Loucy (cell line): ENCODE results near the gene CRTC1.

Experiments
- H2AFZ ChIP-seq: fragments of 200-600 bp; sonication (generic); 2 replicates; pipeline ENCODE4 v1.6.0; 2016; ENCODE audit warnings: antibody characterized with exemption, mild to moderate bottlenecking, low read length, moderate library complexity
- H3F3A ChIP-seq: fragments of 200-600 bp; 2 replicates; pipeline ENCODE4 v1.6.0; 2016; ENCODE audit warnings: antibody characterized with exemption, low read depth, mild to moderate bottlenecking
- H3K27me3 ChIP-seq: fragments of 200-600 bp; sonication (generic); 2 replicates; pipeline ENCODE4 v1.6.1; 2014; ENCODE audit warnings: low read length, mild to moderate bottlenecking; ENCODE audit not compliant: insufficient read depth, poor library complexity, severe bottlenecking
- H3K36me3 ChIP-seq: fragments of 200-600 bp; sonication (generic); 2 replicates; pipeline ENCODE4 v1.6.1; 2016; ENCODE audit warnings: low read length; ENCODE audit not compliant: insufficient read depth
- H3K4me1 ChIP-seq: fragments of 200-600 bp; sonication (generic); 2 replicates; pipeline ENCODE4 v1.5.1; 2014; ENCODE audit warnings: low read length, mild to moderate bottlenecking; ENCODE audit not compliant: insufficient read depth, poor library complexity, severe bottlenecking
- H3K4me2 ChIP-seq: fragments of 200-600 bp; sonication (generic); 2 replicates; pipeline ENCODE4 v1.6.0; 2014; ENCODE audit warnings: antibody characterized with exemption, low read length, low read depth, mild to moderate bottlenecking; ENCODE audit not compliant: poor library complexity, severe bottlenecking
- H3K4me3 ChIP-seq: fragments of 200-600 bp; sonication (generic); 2 replicates; pipeline ENCODE4 v1.5.1; 2014; ENCODE audit warnings: low read length, mild to moderate bottlenecking, mixed read lengths; ENCODE audit not compliant: poor library complexity, severe bottlenecking
- H3K79me2 ChIP-seq: fragments of 200-600 bp; sonication (generic); 2 replicates; pipeline ENCODE4 v1.6.1; 2014; ENCODE audit warnings: low read length; ENCODE audit not compliant: insufficient read depth
- H3K9ac ChIP-seq: fragments of 200-600 bp; sonication (generic); 2 replicates; pipeline ENCODE4 v1.6.0; 2014; ENCODE audit warnings: mild to moderate bottlenecking, low read depth, low read length, moderate library complexity; ENCODE audit not compliant: poor library complexity, severe bottlenecking
- H3K9me2 ChIP-seq: fragments of 200-600 bp; sonication (generic); replicated peaks from 2 replicates; pipeline ENCODE4 v1.6.1; 2016; ENCODE audit warnings: low read depth, low read length, mixed read lengths
- H3K9me3 ChIP-seq: fragments of 200-600 bp; sonication (generic); 2 replicates; pipeline ENCODE4 v1.6.1; 2014; ENCODE audit warnings: mild to moderate bottlenecking, antibody characterized with exemption, low read length, low read depth; ENCODE audit not compliant: insufficient read depth
- H4K20me1 ChIP-seq: fragments of 200-600 bp; sonication (generic); 2 replicates; pipeline ENCODE4 v1.6.0; 2014; ENCODE audit warnings: antibody characterized with exemption, low read length, mild to moderate bottlenecking; ENCODE audit not compliant: insufficient read depth, poor library complexity, severe bottlenecking
- EZH2phosphoT487 ChIP-seq: fragments of 200-600 bp; IDR thresholded peaks from 2 replicates; pipeline ENCODE4 v1.6.1; 2018; ENCODE audit warnings: antibody characterized with exemption, mild to moderate bottlenecking, moderate library complexity, borderline replicate concordance
- TF ChIP-seq, protein P1 (sequence below): fragments of 200-600 bp; sonication (generic); conservative IDR thresholded peaks from 2 replicates; pipeline ENCODE4 v1.5.1; 2014; ENCODE audit warnings: mild to moderate bottlenecking, antibody characterized with exemption, low read length

The CRTC1 gene

DNA sequence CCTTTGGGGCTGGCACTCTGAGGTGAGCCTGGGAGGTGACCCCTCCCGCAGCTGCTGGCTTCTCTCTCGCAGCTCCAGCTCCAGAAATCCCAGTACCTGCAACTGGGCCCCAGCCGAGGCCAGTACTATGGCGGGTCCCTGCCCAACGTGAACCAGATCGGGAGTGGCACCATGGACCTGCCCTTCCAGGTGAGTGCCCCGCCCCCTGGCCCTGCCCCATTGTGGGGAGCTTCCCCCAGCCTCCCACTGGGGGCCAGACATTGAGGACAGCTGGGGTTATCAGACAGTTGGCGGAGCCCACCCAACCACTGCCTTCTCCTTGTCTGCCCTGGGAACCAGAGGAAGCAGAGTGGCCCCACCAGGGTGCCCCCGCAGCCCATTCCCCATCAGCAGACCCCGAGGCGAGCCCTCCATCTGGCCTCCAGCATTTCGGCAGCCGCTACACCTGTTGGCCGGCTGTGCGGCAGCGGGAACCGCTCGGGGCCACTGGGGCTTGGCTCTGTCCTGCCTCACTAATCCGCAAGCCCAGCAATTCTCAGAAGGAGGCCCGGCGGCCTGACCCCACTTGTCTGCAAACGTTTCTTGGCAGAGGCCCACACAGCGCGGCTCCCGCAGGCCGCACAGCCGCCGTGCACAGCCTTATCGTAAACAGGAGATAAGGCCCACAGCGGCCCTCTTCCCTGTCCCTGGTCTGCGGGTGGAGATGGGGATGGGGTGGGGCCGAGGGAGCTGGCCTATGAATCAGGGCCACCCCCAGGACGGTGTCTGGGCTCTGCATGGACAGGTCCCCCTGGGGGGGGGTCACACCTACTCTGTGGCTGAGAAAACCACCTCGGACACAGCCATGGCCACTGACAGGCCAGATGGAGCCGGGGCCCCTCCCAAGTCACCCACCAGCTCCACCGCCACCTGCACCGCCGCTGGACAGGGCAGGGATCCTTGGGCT is 59.6 kb downstream of the CRTC1 start:
- Histone ChIP-seq H3F3A (no peaks in the 10 kb centered on the region), H2AFZ (no peak overlapping the region), H3K9me2 (no peaks in the 10 kb centered on the region), H3K36me3 (no peaks in the 10 kb centered on the region), H3K9ac (no peak overlapping the region), H3K4me2 (no peak overlapping the region), H3K4me3 (no peak overlapping the region), H4K20me1 (no peaks in the 10 kb centered on the region), H3K27me3 (no peaks in the 10 kb centered on the region), H3K79me2 (no peaks in the 10 kb centered on the region), H3K4me1 (no peaks in the 10 kb centered on the region), H3K9me3 (no peaks in the 10 kb centered on the region)
- TF ChIP-seq EZH2phosphoT487: no peak
- TF ChIP-seq, protein P1, sequence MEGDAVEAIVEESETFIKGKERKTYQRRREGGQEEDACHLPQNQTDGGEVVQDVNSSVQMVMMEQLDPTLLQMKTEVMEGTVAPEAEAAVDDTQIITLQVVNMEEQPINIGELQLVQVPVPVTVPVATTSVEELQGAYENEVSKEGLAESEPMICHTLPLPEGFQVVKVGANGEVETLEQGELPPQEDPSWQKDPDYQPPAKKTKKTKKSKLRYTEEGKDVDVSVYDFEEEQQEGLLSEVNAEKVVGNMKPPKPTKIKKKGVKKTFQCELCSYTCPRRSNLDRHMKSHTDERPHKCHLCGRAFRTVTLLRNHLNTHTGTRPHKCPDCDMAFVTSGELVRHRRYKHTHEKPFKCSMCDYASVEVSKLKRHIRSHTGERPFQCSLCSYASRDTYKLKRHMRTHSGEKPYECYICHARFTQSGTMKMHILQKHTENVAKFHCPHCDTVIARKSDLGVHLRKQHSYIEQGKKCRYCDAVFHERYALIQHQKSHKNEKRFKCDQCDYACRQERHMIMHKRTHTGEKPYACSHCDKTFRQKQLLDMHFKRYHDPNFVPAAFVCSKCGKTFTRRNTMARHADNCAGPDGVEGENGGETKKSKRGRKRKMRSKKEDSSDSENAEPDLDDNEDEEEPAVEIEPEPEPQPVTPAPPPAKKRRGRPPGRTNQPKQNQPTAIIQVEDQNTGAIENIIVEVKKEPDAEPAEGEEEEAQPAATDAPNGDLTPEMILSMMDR: no peak

DNA sequence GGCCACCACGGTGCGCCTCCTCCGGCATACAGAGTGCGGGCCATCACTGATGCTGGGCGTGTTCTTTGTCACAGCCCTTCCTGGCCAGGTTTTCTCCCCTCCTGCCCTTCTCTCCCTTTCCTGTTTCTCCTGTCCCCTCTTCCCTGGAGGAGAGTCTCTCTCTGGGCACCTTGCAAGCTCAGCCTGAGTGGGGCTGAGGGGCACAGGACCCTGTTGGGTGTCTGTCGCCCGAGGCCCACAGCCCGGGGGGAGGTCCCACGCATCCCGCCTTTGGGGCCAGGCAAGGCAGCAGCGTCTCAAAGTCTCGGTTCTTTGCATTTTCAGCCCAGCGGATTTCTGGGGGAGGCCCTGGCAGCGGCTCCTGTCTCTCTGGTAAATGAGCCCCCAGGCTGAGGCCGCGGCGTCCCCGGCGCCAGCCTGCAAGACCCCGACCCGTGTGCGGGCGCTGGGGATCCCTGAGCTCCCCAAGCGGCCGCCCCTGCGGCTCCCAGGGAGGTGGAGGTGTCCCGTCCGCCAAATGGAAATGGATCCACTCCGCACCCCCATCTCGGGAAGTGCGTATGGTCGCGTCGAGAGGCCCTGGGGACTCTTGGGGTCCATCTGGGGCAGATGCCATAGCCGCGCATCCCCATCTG is 60.4 kb downstream of the CRTC1 start:
- H3K4me1 ChIP-seq: no peaks in the 10 kb centered on the region
- H3K9ac ChIP-seq: no peak overlapping the region
- H4K20me1 ChIP-seq: no peaks in the 10 kb centered on the region
- no peaks in the 10 kb centered on the region for H3K79me2 ChIP-seq
- no peak for TF ChIP-seq EZH2phosphoT487
- TF ChIP-seq, protein P1: no peak
- H3K4me3 ChIP-seq: no peak overlapping the region
- H3F3A ChIP-seq: no peaks in the 10 kb centered on the region
- no peaks in the 10 kb centered on the region for H3K9me2 ChIP-seq
- no peak overlapping the region for H3K4me2 ChIP-seq
- no peaks in the 10 kb centered on the region for H3K36me3 ChIP-seq
- H3K27me3 ChIP-seq: no peaks in the 10 kb centered on the region
- H3K9me3 ChIP-seq: no peaks in the 10 kb centered on the region
- H2AFZ ChIP-seq: no peak overlapping the region

DNA sequence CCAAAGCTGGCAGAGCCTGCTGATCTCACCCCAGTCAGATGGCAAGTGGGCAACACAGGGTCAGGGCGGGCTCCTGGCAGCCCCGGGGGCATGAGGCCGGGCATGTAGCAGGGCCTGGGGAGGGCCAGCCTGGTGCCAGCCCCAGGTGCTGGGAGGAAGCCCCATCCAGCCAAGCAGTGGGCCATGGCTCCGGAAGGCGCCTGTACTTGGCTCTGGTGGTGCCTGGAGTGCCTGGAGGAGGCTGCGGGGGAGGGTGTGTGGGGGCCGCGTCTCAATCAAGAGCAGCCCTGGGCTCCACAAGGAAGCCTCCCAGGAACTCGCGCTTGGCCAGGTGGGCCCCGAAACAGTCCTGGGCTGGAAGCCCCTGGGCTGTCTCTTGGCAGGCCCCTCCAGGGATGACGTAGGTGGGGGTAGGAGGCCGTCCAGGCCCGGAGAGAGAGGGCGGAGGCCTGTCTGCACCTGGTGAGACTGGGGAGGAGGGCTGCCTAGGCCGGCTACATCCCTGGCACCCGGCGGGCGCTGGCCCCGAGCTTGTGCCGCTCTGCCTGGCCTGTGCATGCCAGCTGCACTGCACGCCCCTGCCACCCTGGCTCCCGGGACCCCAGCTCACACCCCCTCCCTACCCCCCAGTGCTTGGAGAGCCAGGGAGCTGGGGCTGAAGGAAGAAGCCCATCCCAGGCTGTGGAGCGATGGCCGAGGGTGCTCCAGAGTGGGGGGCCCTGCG is 61.7 kb downstream of the CRTC1 start:
- Histone ChIP-seq H3K36me3 (no peaks in the 10 kb centered on the region), H3F3A (no peaks in the 10 kb centered on the region), H4K20me1 (no peaks in the 10 kb centered on the region), H3K4me3 (no peak overlapping the region), H3K9me3 (no peaks in the 10 kb centered on the region), H3K4me2 (no peak overlapping the region), H3K9ac (no peak overlapping the region), H3K4me1 (no peaks in the 10 kb centered on the region), H3K79me2 (no peaks in the 10 kb centered on the region), H3K27me3 (no peaks in the 10 kb centered on the region), H2AFZ (no peak overlapping the region), H3K9me2 (no peaks in the 10 kb centered on the region)
- TF ChIP-seq EZH2phosphoT487: no peak
- TF ChIP-seq, protein P1: no peak
